Stimulated activated naive B cell treated with anti-CD40 and anti-IgM and Interleukin-4, amounts not matched to agents 10 μg/mL and 1 μg/mL and 100 μg/mL, for 72 hours (primary cell): ENCODE measurements around the gene FLOT1.
A peak's percentile ranks its signal among the peaks of the same experiment; 100 is the strongest.

Source experiments
- ATAC-seq, 2 donors: fragments of 150-1000 bp; cut with Tn5 transposase; replicated peaks; 2 replicates each; pipeline ENCODE4 v1.10.0; 2021; ENCODE audit warnings: moderate library complexity in 1 of 2
- DNase-seq: peaks from one replicate; pipeline ENCODE4 v3.0.0; 2021
- H3K27ac Mint-ChIP-seq: one replicate; pipeline ENCODE4 v1.8.0; 2022; ENCODE audit warnings: mild to moderate bottlenecking, mixed read lengths
- H3K27me3 Mint-ChIP-seq, 2 donors: one replicate each; pipeline ENCODE4 v1.8.0; 2022; ENCODE audit warnings: mixed read lengths in 2 of 2
- H3K36me3 Mint-ChIP-seq, 2 donors: one replicate each; pipeline ENCODE4 v1.8.0; 2022; ENCODE audit warnings: mixed read lengths in 2 of 2, mild to moderate bottlenecking in 1 of 2
- H3K4me1 Mint-ChIP-seq, 2 donors: one replicate each; pipeline ENCODE4 v1.8.0; 2022; ENCODE audit warnings: mixed read lengths in 2 of 2, mild to moderate bottlenecking in 1 of 2
- H3K4me3 Mint-ChIP-seq, 2 donors: one replicate each; pipeline ENCODE4 v1.8.0; 2022; ENCODE audit warnings: mild to moderate bottlenecking in 2 of 2, mixed read lengths in 2 of 2, moderate library complexity in 1 of 2
- H3K9me3 Mint-ChIP-seq, 2 donors: one replicate each; pipeline ENCODE4 v1.8.0; 2022; ENCODE audit warnings: mixed read lengths in 2 of 2, mild to moderate bottlenecking in 1 of 2

The FLOT1 gene

GRCh38 chr6:30747300-30747687 is 4.8 kb upstream of the FLOT1 start:
- Mint-ChIP-seq H3K27me3 (peaks cover 0 to 4% of the 10 kb centered on the region in 2 donors), H3K27ac (no peak overlapping the region), H3K9me3 (no peaks in the 10 kb centered on the region), H3K4me3 (no peak overlapping the region), H3K36me3 (peaks cover 0 to 5% of the 10 kb centered on the region in 2 donors), H3K4me1 (peaks cover 15 to 25% of the 10 kb centered on the region in 2 donors)
- no peak for ATAC-seq
- DNase-seq, result no peak

- H3K4me1 Mint-ChIP-seq, result peaks cover 28 to 39% of the 10 kb centered on the region in 2 donors
- ATAC-seq (peak; percentile 58 to 60), DNase-seq (peak; percentile 75)
- H3K27me3 Mint-ChIP-seq, result peaks cover 0 to 2% of the 10 kb centered on the region in 2 donors
- peak within 1 kb of the TSS; percentile 94 for H3K27ac Mint-ChIP-seq
- peaks cover 22 to 31% of the 10 kb centered on the region in 2 donors for H3K36me3 Mint-ChIP-seq
- H3K9me3 Mint-ChIP-seq, result no peaks in the 10 kb centered on the region
- H3K4me3 Mint-ChIP-seq, result peak within 1 kb of the TSS; percentile 84 to 92
Observed at GRCh38 chr6:30744054-30744805, 1.7 kb upstream of the FLOT1 start, which contains the start of gene IER3. TSS of gene IER3 (minus strand) at chr6:30744547. CDS start at chr6:30744518, 29 bp downstream.

GRCh38 chr6:30743099-30744053 is 889 bp upstream of the FLOT1 start:
- H3K9me3 Mint-ChIP-seq, result no peaks in the 10 kb centered on the region
- no peaks in the 10 kb centered on the region for H3K27me3 Mint-ChIP-seq
- DNase-seq (no peak), ATAC-seq (peak; percentile 36 to 38)
- peak overlapping the region; percentile 84 to 92 for H3K4me3 Mint-ChIP-seq
- peak overlapping the region; percentile 94 for H3K27ac Mint-ChIP-seq
- peaks cover 30 to 43% of the 10 kb centered on the region in 2 donors for H3K4me1 Mint-ChIP-seq
- peaks cover 26 to 39% of the 10 kb centered on the region in 2 donors for H3K36me3 Mint-ChIP-seq

GRCh38 chr6:30741789-30742315 is 635 bp downstream of the FLOT1 start:
- Mint-ChIP-seq H3K36me3 (peaks cover 29 to 50% of the 10 kb centered on the region in 2 donors), H3K4me3 (peak overlapping the region; percentile 84 to 92), H3K9me3 (peaks cover 0 to 2% of the 10 kb centered on the region in 2 donors), H3K27ac (peak overlapping the region; percentile 85), H3K4me1 (peaks cover 40 to 58% of the 10 kb centered on the region in 2 donors), H3K27me3 (no peaks in the 10 kb centered on the region)
- ATAC-seq (no peak), DNase-seq (no peak)

GRCh38 chr6:30741063-30741779 is 1.3 kb downstream of the FLOT1 start:
- H3K36me3 Mint-ChIP-seq, result peaks cover 33 to 54% of the 10 kb centered on the region in 2 donors
- H3K9me3 Mint-ChIP-seq, result peaks cover 0 to 5% of the 10 kb centered on the region in 2 donors
- peak overlapping the region; percentile 85 for H3K27ac Mint-ChIP-seq
- H3K27me3 Mint-ChIP-seq, result no peaks in the 10 kb centered on the region
- peak overlapping the region; percentile 84 to 92 for H3K4me3 Mint-ChIP-seq
- peaks cover 42 to 63% of the 10 kb centered on the region in 2 donors for H3K4me1 Mint-ChIP-seq
- no peak for ATAC-seq
- DNase-seq, result no peak

- Mint-ChIP-seq H3K36me3 (peaks cover 40 to 61% of the 10 kb centered on the region in 2 donors), H3K4me3 (no peak overlapping the region), H3K27ac (no peak overlapping the region), H3K27me3 (no peaks in the 10 kb centered on the region), H3K4me1 (peaks cover 48 to 71% of the 10 kb centered on the region in 2 donors), H3K9me3 (peaks cover 1 to 8% of the 10 kb centered on the region in 2 donors)
- ATAC-seq (no peak), DNase-seq (no peak)
Observed at GRCh38 chr6:30740540-30740870, 2.0 kb downstream of the FLOT1 start.

- Mint-ChIP-seq H3K27ac (no peak overlapping the region), H3K27me3 (no peaks in the 10 kb centered on the region), H3K4me1 (peaks cover 48 to 65% of the 10 kb centered on the region in 2 donors), H3K9me3 (peaks cover 1 to 8% of the 10 kb centered on the region in 2 donors), H3K36me3 (peaks cover 48 to 65% of the 10 kb centered on the region in 2 donors), H3K4me3 (no peak overlapping the region)
- ATAC-seq (no peak), DNase-seq (no peak)
Observed at GRCh38 chr6:30738532-30738931, 4.0 kb downstream of the FLOT1 start.

GRCh38 chr6:30735668-30736314 is 6.7 kb downstream of the FLOT1 start:
- H3K36me3 Mint-ChIP-seq, result peaks cover 43 to 64% of the 10 kb centered on the region in 2 donors
- H3K4me1 Mint-ChIP-seq, result peaks cover 41 to 57% of the 10 kb centered on the region in 2 donors
- H3K27me3 Mint-ChIP-seq, result no peaks in the 10 kb centered on the region
- H3K9me3 Mint-ChIP-seq, result peaks cover 1 to 8% of the 10 kb centered on the region in 2 donors
- ATAC-seq (peak; percentile 78 to 79), DNase-seq (peak; percentile 47)
- peak overlapping the region; percentile 33 to 59 for H3K4me3 Mint-ChIP-seq
- peak overlapping the region; percentile 85 for H3K27ac Mint-ChIP-seq

- Mint-ChIP-seq H3K4me3 (no peak overlapping the region), H3K36me3 (peaks cover 36 to 51% of the 10 kb centered on the region in 2 donors), H3K4me1 (peaks cover 36 to 54% of the 10 kb centered on the region in 2 donors), H3K27me3 (no peaks in the 10 kb centered on the region), H3K27ac (peak overlapping the region; percentile 5), H3K9me3 (peaks cover 1 to 8% of the 10 kb centered on the region in 2 donors)
- no peak for DNase-seq
- no peak for ATAC-seq
Observed at GRCh38 chr6:30732237-30732943, 10.1 kb downstream of the FLOT1 start.

GRCh38 chr6:30730601-30731435 is 11.7 kb downstream of the FLOT1 start:
- Mint-ChIP-seq H3K27me3 (no peaks in the 10 kb centered on the region), H3K4me1 (peaks cover 26 to 40% of the 10 kb centered on the region in 2 donors), H3K9me3 (no peaks in the 10 kb centered on the region), H3K4me3 (peak overlapping the region; percentile 35 to 65), H3K27ac (peak overlapping the region; percentile 60), H3K36me3 (peaks cover 25 to 39% of the 10 kb centered on the region in 2 donors)
- ATAC-seq (peak; percentile 81 to 84), DNase-seq (peak; percentile 72)

GRCh38 chr6:30727920-30728553 is 14.4 kb downstream of the FLOT1 start:
- peaks cover 34 to 51% of the 10 kb centered on the region in 2 donors for H3K4me1 Mint-ChIP-seq

More at GRCh38 chr6:30727920-30728553, 14.4 kb downstream of the FLOT1 start:
- Mint-ChIP-seq H3K36me3 (peaks cover 32 to 52% of the 10 kb centered on the region in 2 donors), H3K27me3 (no peaks in the 10 kb centered on the region), H3K9me3 (no peaks in the 10 kb centered on the region), H3K4me3 (no peak overlapping the region), H3K27ac (peak overlapping the region; percentile 76)
- DNase-seq (no peak), ATAC-seq (no peak)
